Measurements from ENCODE around the gene CENPC.
"Not testable (repeated sequence)": the region's sequence is repeated elsewhere in the genome, so short reads cannot be mapped to it uniquely, and the experiment has no call there.

Gene CENPC

GRCh38 chr4:67542076-67542475, 3.2 kb downstream of the CENPC start:
- DNase-seq (ENCODE audit: extremely low spot score): no peak
- POLR2A ChIA-PET: no interaction called here
- CTCF ChIA-PET: no interaction called here
- TF ChIP-seq CTBP1 (IDR thresholded peaks at IDR 0.05; ENCODE audit: borderline replicate concordance) (no peak), L3MBTL2 (conservative IDR thresholded peaks at IDR 0.05) (no peak), FOXA1 (IDR thresholded peaks at IDR 0.05) (no peak), SP1 (IDR thresholded peaks at IDR 0.05) (no peak), SUZ12 (IDR thresholded peaks at IDR 0.05) (no peak), ZNF384 (IDR thresholded peaks at IDR 0.05) (no peak), ARNT (IDR thresholded peaks at IDR 0.05) (no peak), FOXM1 (IDR thresholded peaks at IDR 0.05; ENCODE audit: borderline replicate concordance) (no peak)

GRCh38 chr4:67539830-67540229, 5.5 kb downstream of the CENPC start:
- no peak for TF ChIP-seq ZNF384 (IDR thresholded peaks at IDR 0.05)
- TF ChIP-seq TARDBP (IDR thresholded peaks at IDR 0.05): no peak
- TF ChIP-seq L3MBTL2 (conservative IDR thresholded peaks at IDR 0.05): no peak
- no peak for TF ChIP-seq BHLHE40 (IDR thresholded peaks at IDR 0.05; ENCODE audit: borderline replicate concordance)
- no peak for TF ChIP-seq CTBP1 (IDR thresholded peaks at IDR 0.05; ENCODE audit: borderline replicate concordance)
- TF ChIP-seq FOXA1 (IDR thresholded peaks at IDR 0.05): no peak
- TF ChIP-seq ARNT (IDR thresholded peaks at IDR 0.05): no peak
- no peak for TF ChIP-seq NFRKB (IDR thresholded peaks at IDR 0.05)
- TF ChIP-seq SP1 (IDR thresholded peaks at IDR 0.05): no peak
- TF ChIP-seq PKNOX1 (IDR thresholded peaks at IDR 0.05): no peak
- TF ChIP-seq FOXM1 (IDR thresholded peaks at IDR 0.05; ENCODE audit: borderline replicate concordance): no peak
- TF ChIP-seq FOXK2 (IDR thresholded peaks at IDR 0.05): no peak
- TF ChIP-seq SUZ12 (IDR thresholded peaks at IDR 0.05): no peak
- TF ChIP-seq HDGF (IDR thresholded peaks at IDR 0.05; ENCODE audit: borderline replicate concordance): no peak
- TF ChIP-seq LEF1 (IDR thresholded peaks at IDR 0.05; ENCODE audit: borderline replicate concordance): no peak
- TF ChIP-seq ELF4 (IDR thresholded peaks at IDR 0.05): no peak
- CTCF ChIA-PET: no interaction called here
- DNase-seq (ENCODE audit: extremely low spot score): no peak
- POLR2A ChIA-PET: no interaction called here

GRCh38 chr4:67535280-67535840, 9.9 kb downstream of the CENPC start:
- POLR2A ChIA-PET: no interaction called here
- DNase-seq (ENCODE audit: extremely low spot score): no peak
- CTCF ChIA-PET: no interaction called here
- TF ChIP-seq FOXA1 (IDR thresholded peaks at IDR 0.05): no peak
- TF ChIP-seq FOXK2 (IDR thresholded peaks at IDR 0.05): no peak
- no peak for TF ChIP-seq NFRKB (IDR thresholded peaks at IDR 0.05)
- TF ChIP-seq ZNF384 (IDR thresholded peaks at IDR 0.05): no peak
- no peak for TF ChIP-seq FOXM1 (IDR thresholded peaks at IDR 0.05; ENCODE audit: borderline replicate concordance)
- no peak for TF ChIP-seq BHLHE40 (IDR thresholded peaks at IDR 0.05; ENCODE audit: borderline replicate concordance)

- no peak for TF ChIP-seq ARNT (IDR thresholded peaks at IDR 0.05)
- no peak for TF ChIP-seq NFRKB (IDR thresholded peaks at IDR 0.05)
- no peak for TF ChIP-seq PKNOX1 (IDR thresholded peaks at IDR 0.05)
- no peak for TF ChIP-seq FOXK2 (IDR thresholded peaks at IDR 0.05)
- TF ChIP-seq SP1 (IDR thresholded peaks at IDR 0.05): no peak
- no peak for TF ChIP-seq FOXA1 (IDR thresholded peaks at IDR 0.05)
- no peak for TF ChIP-seq CTBP1 (IDR thresholded peaks at IDR 0.05; ENCODE audit: borderline replicate concordance)
- no peak for TF ChIP-seq L3MBTL2 (conservative IDR thresholded peaks at IDR 0.05)
- ChIA-PET POLR2A (no interaction called here), CTCF (no interaction called here)
- DNase-seq (ENCODE audit: extremely low spot score): no peak
Measured at GRCh38 chr4:67533112-67533511, 12.2 kb downstream of the CENPC start.

- DNase-seq (ENCODE audit: extremely low spot score); CTCF ChIA-PET; POLR2A ChIA-PET: not testable (repeated sequence)
Measured at GRCh38 chr4:67532397-67532796, 12.9 kb downstream of the CENPC start.

- ChIA-PET CTCF (no interaction called here), POLR2A (no interaction called here)
- no peak for TF ChIP-seq ELF4 (IDR thresholded peaks at IDR 0.05)
- TF ChIP-seq ZNF384 (IDR thresholded peaks at IDR 0.05): no peak
- no peak for TF ChIP-seq HDGF (IDR thresholded peaks at IDR 0.05; ENCODE audit: borderline replicate concordance)
- no peak for TF ChIP-seq L3MBTL2 (conservative IDR thresholded peaks at IDR 0.05)
- TF ChIP-seq NFRKB (IDR thresholded peaks at IDR 0.05): no peak
- no peak for TF ChIP-seq BHLHE40 (IDR thresholded peaks at IDR 0.05; ENCODE audit: borderline replicate concordance)
- no peak for TF ChIP-seq FOXM1 (IDR thresholded peaks at IDR 0.05; ENCODE audit: borderline replicate concordance)
- no peak for TF ChIP-seq LEF1 (IDR thresholded peaks at IDR 0.05; ENCODE audit: borderline replicate concordance)
- no peak for TF ChIP-seq FOXK2 (IDR thresholded peaks at IDR 0.05)
- no peak for TF ChIP-seq SP1 (IDR thresholded peaks at IDR 0.05)
- no peak for TF ChIP-seq TARDBP (IDR thresholded peaks at IDR 0.05)
- no peak for TF ChIP-seq PKNOX1 (IDR thresholded peaks at IDR 0.05)
- TF ChIP-seq SUZ12 (IDR thresholded peaks at IDR 0.05): no peak
- TF ChIP-seq CTBP1 (IDR thresholded peaks at IDR 0.05; ENCODE audit: borderline replicate concordance): no peak
- no peak for DNase-seq (ENCODE audit: extremely low spot score)
Measured at GRCh38 chr4:67531379-67531962, 13.8 kb downstream of the CENPC start.

- DNase-seq (ENCODE audit: extremely low spot score); CTCF ChIA-PET: not testable (repeated sequence)
- POLR2A ChIA-PET: interaction anchor here (0.9 kb wide), 1 partner anchor 20 kb away, joined by 3 read pairs; no protein-coding TSS in a partner anchor
Measured at GRCh38 chr4:67524140-67524539, 21.2 kb downstream of the CENPC start.

All from HEK293T (cell line).